ENCODE results near the gene NKX2-4. TPM values are rescaled to one million over a fixed set of nuclear protein-coding genes. Genes with fewer than 3 reads are reported as not detected.

NKX2-4 gene
- total and polyA plus RNA-seq, 8 donors: not detected

DNA sequence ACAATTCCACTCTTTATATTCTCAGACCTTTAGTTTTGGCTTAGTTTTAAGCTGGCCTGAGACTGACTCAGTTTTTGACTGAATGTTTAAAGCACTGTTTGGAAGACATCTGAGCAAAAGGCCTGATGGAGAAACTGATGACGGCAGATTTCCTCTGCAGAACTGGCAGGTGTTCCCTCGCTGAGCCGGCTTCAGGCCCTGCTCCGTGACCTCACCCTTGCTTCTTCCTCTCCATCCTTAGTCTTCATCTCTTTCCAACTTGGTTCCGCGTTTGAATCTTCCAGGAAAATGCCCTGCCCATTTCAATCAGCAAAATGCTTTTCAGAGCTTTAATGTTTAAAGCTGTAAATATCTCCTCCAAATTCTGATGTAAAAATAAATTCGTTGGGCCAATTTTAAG is 6.6 kb downstream of the NKX2-4 start:
- H3K27me3 ChIP-seq: peaks cover 3 to 55% (median 40%) of the 10 kb centered on the region in 3 donors
- peaks cover 0 to 7% (median 3%) of the 10 kb centered on the region in 4 donors for H3K9me3 ChIP-seq
- TF ChIP-seq POLR2A (IDR thresholded peaks at IDR 0.05) (no peak), POLR2AphosphoS5 (IDR thresholded peaks at IDR 0.05) (no peak), CTCF (IDR thresholded peaks at IDR 0.05) (no peak), EP300 (IDR thresholded peaks at IDR 0.05) (no peak)
- H3K27ac ChIP-seq: no peak overlapping the region
- intact Hi-C loops (cut with DNase I; ENCODE audit: low total_unique reads): loop anchor here (10.0 kb wide), 1 partner anchor 56 kb away; no protein-coding TSS in a partner anchor
- no peak overlapping the region for H3K4me3 ChIP-seq
- H3K4me1 ChIP-seq: peaks cover under 1 to 12% (median 8%) of the 10 kb centered on the region in 4 donors
- no peak for DNase-seq
- peaks cover 7 to 52% (median 51%) of the 10 kb centered on the region in 4 donors for H3K36me3 ChIP-seq
- 94 to 98% (median 97%) methylated on average over 7 of the region's 7 CpGs for WGBS, 5 donors

DNA sequence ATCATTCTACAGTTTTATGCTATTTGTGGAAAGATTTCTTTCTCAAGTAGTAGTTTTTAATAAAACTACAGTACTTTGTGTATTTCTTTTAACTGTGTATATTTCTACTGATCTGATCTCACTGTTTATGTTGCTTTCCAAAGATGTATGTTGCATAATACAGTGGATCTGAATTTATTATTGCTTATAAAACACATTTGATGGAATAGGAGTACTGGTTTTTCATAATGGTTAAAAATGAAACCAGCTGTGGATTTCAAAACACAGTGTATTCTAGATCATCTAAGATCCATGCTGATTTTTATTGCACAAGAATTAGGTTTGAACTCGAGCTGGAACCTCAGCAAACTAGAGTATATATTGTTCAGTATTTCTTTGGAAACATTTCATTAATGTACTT is 8.0 kb downstream of the NKX2-4 start:
- no peak overlapping the region for H3K4me3 ChIP-seq
- intact Hi-C loops (cut with DNase I; ENCODE audit: low total_unique reads): no loop called here
- H3K27ac ChIP-seq: no peak overlapping the region
- peaks cover 0 to 9% (median 4%) of the 10 kb centered on the region in 4 donors for H3K4me1 ChIP-seq
- WGBS, 5 donors: 0 to 93% (median 2%) methylated on average over 1 of the region's 1 CpG
- H3K36me3 ChIP-seq: peaks cover 7 to 63% (median 60%) of the 10 kb centered on the region in 4 donors
- TF ChIP-seq CTCF (IDR thresholded peaks at IDR 0.05) (no peak), POLR2A (IDR thresholded peaks at IDR 0.05) (no peak), EP300 (IDR thresholded peaks at IDR 0.05) (no peak), POLR2AphosphoS5 (IDR thresholded peaks at IDR 0.05) (no peak)
- H3K27me3 ChIP-seq: peaks cover 0 to 41% (median 26%) of the 10 kb centered on the region in 3 donors
- peaks cover 0 to 6% (median 2%) of the 10 kb centered on the region in 4 donors for H3K9me3 ChIP-seq
- DNase-seq: no peak

DNA sequence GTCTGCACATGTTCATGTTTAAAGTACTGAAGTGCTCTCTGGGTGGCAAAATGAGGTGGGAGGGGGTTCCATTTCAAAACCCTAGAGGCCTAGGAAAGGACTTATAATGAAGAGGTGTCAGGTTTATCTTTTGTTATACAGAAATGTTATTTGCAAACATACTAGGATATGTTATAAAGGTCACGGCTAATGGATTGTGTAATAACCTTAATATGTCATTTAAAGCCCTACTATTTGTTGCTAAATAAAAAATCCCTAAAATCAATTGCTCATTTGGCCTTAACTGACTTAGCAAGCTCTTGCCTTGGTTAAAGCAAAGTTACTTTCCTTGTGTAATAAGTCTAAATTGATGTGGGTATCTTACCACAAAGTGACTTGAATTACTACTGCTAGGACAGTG is 8.8 kb downstream of the NKX2-4 start:
- H3K9me3 ChIP-seq: peaks cover 0 to 6% (median 2%) of the 10 kb centered on the region in 4 donors
- no peak for TF ChIP-seq EP300 (IDR thresholded peaks at IDR 0.05)
- peaks cover 0 to 9% (median 4%) of the 10 kb centered on the region in 4 donors for H3K4me1 ChIP-seq
- WGBS, 5 donors: 90 to 97% (median 92%) methylated on average over 1 of the region's 1 CpG
- peaks cover 7 to 71% (median 68%) of the 10 kb centered on the region in 4 donors for H3K36me3 ChIP-seq
- DNase-seq: no peak
- intact Hi-C loops (cut with DNase I; ENCODE audit: low total_unique reads): no loop called here
- H3K4me3 ChIP-seq: no peak overlapping the region
- H3K27ac ChIP-seq: no peak overlapping the region
- H3K27me3 ChIP-seq: peaks cover 0 to 33% (median 20%) of the 10 kb centered on the region in 3 donors

GRCh38 chr20:21387528-21387927 is 9.8 kb downstream of the NKX2-4 start:
- Histone ChIP-seq H3K9me3 (peaks cover 0 to 6% (median 2%) of the 10 kb centered on the region in 4 donors), H3K27ac (no peak overlapping the region), H3K27me3 (peaks cover 0 to 22% (median 10%) of the 10 kb centered on the region in 3 donors), H3K36me3 (peaks cover 11 to 82% (median 79%) of the 10 kb centered on the region in 4 donors), H3K4me3 (no peak overlapping the region), H3K4me1 (peaks cover 0 to 9% (median 4%) of the 10 kb centered on the region in 4 donors)
- intact Hi-C loops (cut with DNase I; ENCODE audit: low total_unique reads): no loop called here
- TF ChIP-seq POLR2A (IDR thresholded peaks at IDR 0.05) (no peak), EP300 (IDR thresholded peaks at IDR 0.05) (no peak), CTCF (IDR thresholded peaks at IDR 0.05) (no peak), POLR2AphosphoS5 (IDR thresholded peaks at IDR 0.05) (no peak)
- no peak for DNase-seq

GRCh38 chr20:21386111-21386510 is 11.2 kb downstream of the NKX2-4 start:
- Histone ChIP-seq H3K27ac (no peak overlapping the region), H3K9me3 (peaks cover 0 to under 1% (median 0%) of the 10 kb centered on the region in 4 donors), H3K4me1 (no peaks in the 10 kb centered on the region), H3K36me3 (peaks cover 16 to 93% (median 90%) of the 10 kb centered on the region in 4 donors), H3K4me3 (no peak overlapping the region), H3K27me3 (peaks cover 0 to 8% (median 0%) of the 10 kb centered on the region in 3 donors)
- TF ChIP-seq POLR2A (IDR thresholded peaks at IDR 0.05) (no peak), POLR2AphosphoS5 (IDR thresholded peaks at IDR 0.05) (no peak), EP300 (IDR thresholded peaks at IDR 0.05) (no peak)
- intact Hi-C loops (cut with DNase I; ENCODE audit: low total_unique reads): no loop called here
- 94 to 97% (median 97%) methylated on average over 5 of the region's 5 CpGs for whole genome bisulfite sequencing, 5 donors
- no peak for DNase-seq
